ENCODE measurements around the gene CHRNB4.

The CHRNB4 gene

DNA sequence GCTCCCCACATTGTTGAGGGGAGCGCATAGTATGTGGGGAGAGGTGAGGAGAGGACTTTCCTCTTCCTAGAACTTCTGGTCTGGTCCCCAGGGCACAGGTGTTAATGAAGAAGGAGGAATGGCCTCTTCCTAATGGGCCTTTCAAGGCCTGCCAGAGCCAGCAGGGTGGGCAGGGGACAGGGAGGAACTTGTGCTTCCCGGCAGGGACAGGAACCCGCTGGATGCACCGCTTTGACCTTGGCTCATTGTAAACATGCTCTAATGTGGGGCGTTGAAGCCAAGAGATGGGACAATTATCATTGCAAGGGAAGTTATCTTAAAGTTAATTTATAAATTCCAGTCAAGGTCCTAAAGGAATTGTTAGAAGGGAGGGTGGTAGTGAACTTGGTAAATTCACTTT lies 21.0 kb upstream of the CHRNB4 start:
- Histone ChIP-seq H2AFZ (no peak overlapping the region), H3K27ac (no peak overlapping the region), H3K79me2 (no peaks in the 10 kb centered on the region), H3K4me2 (ENCODE audit: low read length) (no peak overlapping the region), H3K9ac (no peak overlapping the region), H3K36me3 (ENCODE audit: control insufficient read depth, insufficient read depth, low read length) (no peaks in the 10 kb centered on the region), H3K4me1 (peaks cover 3% of the 10 kb centered on the region), H3K9me3 (ENCODE audit: control insufficient read depth, low read length) (no peaks in the 10 kb centered on the region), H3K4me3 (ENCODE audit: low read depth, low read length) (no peak overlapping the region), H3K27me3 (ENCODE audit: control insufficient read depth, insufficient read depth, low read length) (no peaks in the 10 kb centered on the region)
- TF ChIP-seq, protein P1, sequence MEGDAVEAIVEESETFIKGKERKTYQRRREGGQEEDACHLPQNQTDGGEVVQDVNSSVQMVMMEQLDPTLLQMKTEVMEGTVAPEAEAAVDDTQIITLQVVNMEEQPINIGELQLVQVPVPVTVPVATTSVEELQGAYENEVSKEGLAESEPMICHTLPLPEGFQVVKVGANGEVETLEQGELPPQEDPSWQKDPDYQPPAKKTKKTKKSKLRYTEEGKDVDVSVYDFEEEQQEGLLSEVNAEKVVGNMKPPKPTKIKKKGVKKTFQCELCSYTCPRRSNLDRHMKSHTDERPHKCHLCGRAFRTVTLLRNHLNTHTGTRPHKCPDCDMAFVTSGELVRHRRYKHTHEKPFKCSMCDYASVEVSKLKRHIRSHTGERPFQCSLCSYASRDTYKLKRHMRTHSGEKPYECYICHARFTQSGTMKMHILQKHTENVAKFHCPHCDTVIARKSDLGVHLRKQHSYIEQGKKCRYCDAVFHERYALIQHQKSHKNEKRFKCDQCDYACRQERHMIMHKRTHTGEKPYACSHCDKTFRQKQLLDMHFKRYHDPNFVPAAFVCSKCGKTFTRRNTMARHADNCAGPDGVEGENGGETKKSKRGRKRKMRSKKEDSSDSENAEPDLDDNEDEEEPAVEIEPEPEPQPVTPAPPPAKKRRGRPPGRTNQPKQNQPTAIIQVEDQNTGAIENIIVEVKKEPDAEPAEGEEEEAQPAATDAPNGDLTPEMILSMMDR (IDR thresholded peaks at IDR 0.05), result no peak

DNA sequence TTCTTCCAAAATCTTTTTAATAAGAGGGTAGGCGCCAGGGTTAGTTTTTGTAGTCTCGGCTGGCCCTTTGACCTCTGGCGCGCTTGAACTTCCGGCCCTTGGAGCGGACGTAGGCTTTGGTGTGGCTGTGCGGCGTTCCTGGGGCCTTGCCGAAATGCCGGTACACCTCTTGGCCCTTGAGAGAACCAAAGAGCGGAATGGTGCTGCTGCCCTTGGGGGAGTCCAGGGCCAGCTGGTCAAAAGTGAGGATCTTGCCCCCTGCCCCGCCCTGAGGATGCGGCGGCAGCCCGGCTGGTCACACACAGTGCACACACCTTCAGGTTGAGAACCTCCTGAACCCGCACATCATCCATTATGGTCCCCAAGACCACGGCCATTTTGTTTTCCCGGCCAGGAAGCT lies 20.0 kb upstream of the CHRNB4 start:
- Histone ChIP-seq H3K9me3 (ENCODE audit: control insufficient read depth, low read length) (no peaks in the 10 kb centered on the region), H3K27ac (no peak overlapping the region), H3K4me3 (ENCODE audit: low read depth, low read length) (no peak overlapping the region), H3K9ac (no peak overlapping the region), H3K4me2 (ENCODE audit: low read length) (no peak overlapping the region), H3K79me2 (no peaks in the 10 kb centered on the region), H3K36me3 (ENCODE audit: control insufficient read depth, insufficient read depth, low read length) (no peaks in the 10 kb centered on the region), H2AFZ (no peak overlapping the region), H3K4me1 (peaks cover 3% of the 10 kb centered on the region), H3K27me3 (ENCODE audit: control insufficient read depth, insufficient read depth, low read length) (no peaks in the 10 kb centered on the region)
- TF ChIP-seq, protein P1 (IDR thresholded peaks at IDR 0.05), result no peak

DNA sequence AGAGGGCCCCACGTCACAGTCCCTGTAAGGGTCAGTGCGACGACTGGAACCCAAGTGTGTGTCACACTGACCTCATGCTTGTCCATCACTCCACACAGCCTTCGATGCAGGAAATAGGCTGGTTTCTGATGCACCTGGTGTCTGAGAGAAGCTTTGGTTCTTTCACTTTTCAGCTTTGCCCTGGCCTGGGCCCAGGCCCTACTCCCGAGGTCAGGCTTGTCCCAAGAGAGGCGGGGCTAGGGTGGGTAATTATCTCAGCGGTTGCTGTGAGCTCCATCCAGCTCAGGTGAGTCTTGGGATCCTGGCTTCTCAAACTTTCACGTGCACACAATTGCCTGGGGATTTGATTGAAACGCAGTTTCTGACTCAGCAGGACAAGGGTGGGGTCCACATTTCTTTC lies 19.6 kb upstream of the CHRNB4 start:
- Histone ChIP-seq H3K36me3 (ENCODE audit: control insufficient read depth, insufficient read depth, low read length) (no peaks in the 10 kb centered on the region), H3K9me3 (ENCODE audit: control insufficient read depth, low read length) (no peaks in the 10 kb centered on the region), H2AFZ (no peak overlapping the region), H3K79me2 (no peaks in the 10 kb centered on the region), H3K27me3 (ENCODE audit: control insufficient read depth, insufficient read depth, low read length) (no peaks in the 10 kb centered on the region), H3K27ac (no peak overlapping the region), H3K4me1 (peaks cover 3% of the 10 kb centered on the region), H3K9ac (no peak overlapping the region), H3K4me2 (ENCODE audit: low read length) (no peak overlapping the region), H3K4me3 (ENCODE audit: low read depth, low read length) (no peak overlapping the region)
- TF ChIP-seq, protein P1 (IDR thresholded peaks at IDR 0.05), result no peak

DNA sequence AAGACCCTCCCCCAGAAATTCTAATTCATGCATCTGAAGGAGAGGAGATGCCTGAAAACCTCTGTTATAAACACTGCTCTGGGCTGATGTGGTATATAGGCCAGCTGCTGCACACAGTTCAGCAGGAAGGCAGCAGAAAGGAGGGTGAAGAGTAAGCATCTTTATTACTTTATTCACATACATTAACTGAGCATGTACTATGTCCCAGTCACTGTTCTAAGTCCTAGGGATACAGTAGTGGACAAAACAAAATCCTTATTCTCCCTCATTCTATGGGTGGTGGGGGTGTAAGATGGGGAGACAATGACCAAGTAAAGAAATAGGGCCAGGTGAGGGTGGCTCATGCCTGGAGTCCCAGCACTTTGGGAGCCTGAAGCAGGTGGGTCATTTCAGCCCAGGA lies 17.8 kb upstream of the CHRNB4 start:
- H3K9me3 ChIP-seq (ENCODE audit: control insufficient read depth, low read length), result no peaks in the 10 kb centered on the region
- H3K4me2 ChIP-seq (ENCODE audit: low read length), result no peak overlapping the region
- H3K36me3 ChIP-seq (ENCODE audit: control insufficient read depth, insufficient read depth, low read length), result no peaks in the 10 kb centered on the region
- no peak overlapping the region for H2AFZ ChIP-seq
- H3K9ac ChIP-seq, result no peak overlapping the region
- H3K27me3 ChIP-seq (ENCODE audit: control insufficient read depth, insufficient read depth, low read length), result no peaks in the 10 kb centered on the region
- TF ChIP-seq, protein P1 (IDR thresholded peaks at IDR 0.05), result no peak
- no peak overlapping the region for H3K27ac ChIP-seq
- peaks cover under 1% of the 10 kb centered on the region for H3K4me1 ChIP-seq
- H3K4me3 ChIP-seq (ENCODE audit: low read depth, low read length), result no peak overlapping the region
- no peaks in the 10 kb centered on the region for H3K79me2 ChIP-seq

DNA sequence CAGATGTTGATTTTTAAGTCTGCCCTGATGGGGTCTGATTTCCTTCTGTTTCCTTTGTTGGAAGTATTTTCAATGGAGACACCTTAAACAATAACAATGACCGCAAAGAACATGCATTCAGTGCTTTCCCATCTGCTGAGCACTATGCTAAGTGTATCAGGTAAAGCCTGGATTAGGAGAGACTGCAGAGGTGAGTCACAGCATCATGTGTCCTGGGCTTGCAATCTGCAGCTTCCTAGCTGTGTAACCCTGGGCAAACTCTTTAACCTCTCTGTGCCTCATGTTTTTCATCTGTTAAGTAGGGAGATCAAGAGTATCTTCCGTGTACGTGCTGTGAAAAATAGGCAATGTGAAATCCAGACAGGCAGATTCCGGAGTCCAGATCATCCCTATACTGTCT lies 13.3 kb upstream of the CHRNB4 start:
- Histone ChIP-seq H2AFZ (no peak overlapping the region), H3K4me1 (no peaks in the 10 kb centered on the region), H3K4me2 (ENCODE audit: low read length) (no peak overlapping the region), H3K4me3 (ENCODE audit: low read depth, low read length) (no peak overlapping the region), H3K27ac (no peak overlapping the region), H3K9ac (no peak overlapping the region), H3K9me3 (ENCODE audit: control insufficient read depth, low read length) (no peaks in the 10 kb centered on the region), H3K79me2 (no peaks in the 10 kb centered on the region), H3K36me3 (ENCODE audit: control insufficient read depth, insufficient read depth, low read length) (no peaks in the 10 kb centered on the region), H3K27me3 (ENCODE audit: control insufficient read depth, insufficient read depth, low read length) (no peaks in the 10 kb centered on the region)
- TF ChIP-seq, protein P1 (IDR thresholded peaks at IDR 0.05), result no peak

Data from parathyroid adenoma (tissue), 2 donors.